Lower leg skin (tissue), 3 donors: ENCODE data around the gene KCNJ14.

Experiments
- CTCF ChIP-seq, 3 donors: fragments of 450-650 bp; IDR thresholded peaks; one replicate each; pipeline ENCODE4 v1.5.1; 2016; ENCODE audit warnings: antibody characterized with exemption in 3 of 3, mild to moderate bottlenecking in 3 of 3, moderate library complexity in 2 of 3
- POLR2A ChIP-seq, 2 donors: fragments of 450-650 bp; IDR thresholded peaks; one replicate each; pipeline ENCODE4 v1.6.1; 2016 to 2017; ENCODE audit warnings: antibody characterized with exemption in 2 of 2, mild to moderate bottlenecking in 1 of 2, moderate library complexity in 1 of 2

DNA sequence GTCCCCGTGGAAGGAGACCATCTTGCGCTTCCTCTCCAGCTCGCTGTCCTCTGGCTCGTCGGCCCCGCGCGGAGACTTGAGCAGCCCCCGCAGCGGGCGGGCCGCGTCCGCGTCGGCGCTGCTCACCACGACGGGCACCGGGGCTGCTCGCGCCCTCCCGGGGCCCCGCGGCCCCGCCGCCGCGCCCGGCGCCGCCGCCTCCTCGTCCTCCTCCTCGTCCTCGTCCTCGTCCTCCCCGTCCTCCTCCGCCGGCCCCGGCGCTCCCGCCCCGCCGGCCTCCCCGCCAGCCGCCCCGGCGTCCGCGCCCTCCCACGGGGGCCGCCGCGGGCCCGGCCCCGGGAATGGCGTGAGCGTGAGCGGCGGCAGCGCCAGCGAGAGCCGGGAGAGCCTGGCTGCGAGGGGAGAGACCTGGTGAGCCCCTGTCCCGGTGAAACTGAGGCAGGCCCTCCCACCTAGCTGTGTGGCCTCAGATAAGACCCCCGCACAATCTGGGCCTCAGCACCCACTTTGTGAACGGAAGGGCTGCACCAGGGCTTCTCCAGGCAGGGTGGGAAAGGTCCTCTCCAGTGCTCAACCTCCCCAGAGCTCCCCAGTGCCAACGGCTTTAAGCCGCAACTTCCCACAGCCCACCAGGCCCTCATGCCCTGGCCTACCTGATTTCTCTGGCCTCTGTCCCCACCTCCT lies 38.5 kb downstream of the KCNJ14 start:
- no peak for TF ChIP-seq CTCF (IDR thresholded peaks at IDR 0.05)
- TF ChIP-seq POLR2A (IDR thresholded peaks at IDR 0.05): no peak
